D721Med (cell line): ENCODE data around the gene STOML1.
"Not testable (repeated sequence)": the region's sequence is repeated elsewhere in the genome, so short reads cannot be mapped to it uniquely, and the experiment has no call there.

Experiments used
- DNase-seq: peaks from one replicate; pipeline ENCODE4 v3.0.0; 2011; ENCODE audit warnings: low spot score; ENCODE audit not compliant: insufficient read length
- FAIRE-seq: peaks from 2 replicates; lab custom pipeline; 2011; peaks lifted over from hg19 to GRCh38; lab: Jason Lieb, UNC
- CTCF ChIP-seq: IDR thresholded peaks from 2 replicates; pipeline ENCODE4 v1.5.1; 2012; ENCODE audit warnings: mild to moderate bottlenecking, control low read depth; ENCODE audit not compliant: insufficient read depth; ENCODE audit errors: missing control alignments

Gene STOML1

GRCh38 chr15:73969151-73969759 lies 22.8 kb downstream of the STOML1 start:
- no peak for FAIRE-seq
- no peak for TF ChIP-seq CTCF

GRCh38 chr15:73968461-73968860 lies 23.6 kb downstream of the STOML1 start:
- TF ChIP-seq CTCF = no peak
- DNase-seq (no peak), FAIRE-seq (no peak)

More at GRCh38 chr15:73969151-73969759, 22.8 kb downstream of the STOML1 start:
- no peak for DNase-seq

GRCh38 chr15:73965758-73966113 lies 26.4 kb downstream of the STOML1 start:
- FAIRE-seq (no peak), DNase-seq (no peak)
- no peak for TF ChIP-seq CTCF

GRCh38 chr15:73965094-73965757 lies 26.9 kb downstream of the STOML1 start:
- DNase-seq (no peak), FAIRE-seq (no peak)
- TF ChIP-seq CTCF = no peak

- no peak for FAIRE-seq
Observed at GRCh38 chr15:73964736-73965093, 27.4 kb downstream of the STOML1 start.

GRCh38 chr15:73962433-73962832 lies 29.7 kb downstream of the STOML1 start:
- FAIRE-seq (no peak), DNase-seq (no peak)
- TF ChIP-seq CTCF = no peak

More at GRCh38 chr15:73964736-73965093, 27.4 kb downstream of the STOML1 start:
- peak; percentile 99 for TF ChIP-seq CTCF
- peak; percentile 81 for DNase-seq

- not testable (repeated sequence) for FAIRE-seq, DNase-seq
Observed at GRCh38 chr15:73960472-73961070, 31.5 kb downstream of the STOML1 start.
